SK-N-MC (cell line): ENCODE results near the gene WDR70.
"Not testable (repeated sequence)": the region's sequence is repeated elsewhere in the genome, so short reads cannot be mapped to it uniquely, and the experiment has no call there.

ENCODE experiments used
- DNase-seq: peaks from one replicate; pipeline ENCODE4 v3.0.0-alpha.2; 2011; ENCODE audit warnings: low read depth, low spot score
- H3K27ac ChIP-seq: fragments of 200-600 bp; sonication (generic); 2 replicates; pipeline ENCODE4 v1.5.1; 2016; ENCODE audit warnings: mixed run types
- H3K36me3 ChIP-seq: fragments of 200-600 bp; sonication (generic); 2 replicates; pipeline ENCODE4 v1.6.1; 2017; ENCODE audit warnings: antibody characterized with exemption, low read length, mixed read lengths; ENCODE audit not compliant: insufficient read depth
- H3K4me3 ChIP-seq: fragments of 200-600 bp; sonication (generic); 2 replicates; pipeline ENCODE4 v1.5.1; 2016
- H3K9ac ChIP-seq: fragments of 200-600 bp; sonication (generic); 2 replicates; pipeline ENCODE4 v1.8.0; 2017; ENCODE audit warnings: mixed run types, mixed read lengths; ENCODE audit not compliant: insufficient read length
- H3K9me3 ChIP-seq: fragments of 200-600 bp; sonication (generic); 2 replicates; pipeline ENCODE4 v1.6.1; 2017; ENCODE audit warnings: low read depth, mild to moderate bottlenecking, antibody characterized with exemption, low read length, moderate library complexity, mixed read lengths
- EZH2 ChIP-seq: fragments of 200-600 bp; sonication (generic); IDR thresholded peaks from one replicate; pipeline ENCODE4 v1.6.1; 2017; ENCODE audit warnings: antibody characterized with exemption
- FOXP2 ChIP-seq: optimal IDR thresholded peaks from 2 replicates; pipeline ENCODE3; 2011; ENCODE audit warnings: mild to moderate bottlenecking, moderate library complexity; ENCODE audit not compliant: insufficient read depth; ENCODE audit errors: extremely low read length, control extremely low read depth
- POLR2AphosphoS5 ChIP-seq: IDR thresholded peaks from 2 replicates; pipeline ENCODE4 v1.6.1; 2012; ENCODE audit warnings: mild to moderate bottlenecking, low read depth, low read length, borderline replicate concordance

WDR70 gene

DNA sequence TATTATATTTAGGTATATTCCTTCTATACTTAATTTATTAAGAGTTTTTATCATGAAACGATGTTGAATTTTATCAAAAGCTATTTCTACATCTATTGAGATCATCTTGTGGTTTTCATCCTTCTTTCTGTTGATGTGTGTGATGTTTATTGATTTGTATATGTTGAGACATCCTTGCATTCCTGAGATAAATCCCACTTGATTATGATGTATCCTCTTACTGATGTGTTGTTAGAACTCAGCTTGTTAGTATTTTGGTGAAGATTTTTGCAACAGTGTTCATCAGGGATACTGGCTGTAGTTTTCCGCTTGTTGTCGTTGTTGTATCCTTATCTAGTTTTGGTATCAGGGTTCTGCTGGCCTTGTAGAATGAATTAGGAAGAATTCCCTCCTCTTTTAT is 247.1 kb downstream of the WDR70 start:
- TF ChIP-seq EZH2 (no peak), POLR2AphosphoS5 (no peak), FOXP2 (no peak)

GRCh38 chr5:37628876-37629275 is 249.8 kb downstream of the WDR70 start:
- H3K36me3 ChIP-seq = no peaks in the 10 kb centered on the region

More for the DNA sequence above, 247.1 kb downstream of the WDR70 start:
- no peaks in the 10 kb centered on the region for H3K36me3 ChIP-seq
- H3K4me3 ChIP-seq = no peak overlapping the region
- no peak overlapping the region for H3K27ac ChIP-seq
- no peak for DNase-seq
- no peak overlapping the region for H3K9ac ChIP-seq
- H3K9me3 ChIP-seq = no peaks in the 10 kb centered on the region

GRCh38 chr5:37631939-37632338 is 252.8 kb downstream of the WDR70 start:
- Histone ChIP-seq H3K27ac (no peak overlapping the region), H3K36me3 (no peaks in the 10 kb centered on the region), H3K4me3 (no peak overlapping the region), H3K9ac (no peak overlapping the region), H3K9me3 (no peaks in the 10 kb centered on the region)
- no peak for DNase-seq
- TF ChIP-seq FOXP2 = no peak
- no peak for TF ChIP-seq POLR2AphosphoS5
- no peak for TF ChIP-seq EZH2

More at GRCh38 chr5:37628876-37629275, 249.8 kb downstream of the WDR70 start:
- Histone ChIP-seq H3K9me3 (no peaks in the 10 kb centered on the region), H3K4me3 (no peak overlapping the region), H3K9ac (no peak overlapping the region), H3K27ac (no peak overlapping the region)
- TF ChIP-seq EZH2 = no peak
- DNase-seq = no peak

- Histone ChIP-seq H3K9ac (no peak overlapping the region), H3K27ac (no peak overlapping the region), H3K36me3 (no peaks in the 10 kb centered on the region), H3K9me3 (no peaks in the 10 kb centered on the region), H3K4me3 (no peak overlapping the region)
- TF ChIP-seq EZH2 = no peak
- no peak for TF ChIP-seq POLR2AphosphoS5
- no peak for TF ChIP-seq FOXP2
- DNase-seq = no peak
Observed at GRCh38 chr5:37637165-37637845, 258.2 kb downstream of the WDR70 start.

DNA sequence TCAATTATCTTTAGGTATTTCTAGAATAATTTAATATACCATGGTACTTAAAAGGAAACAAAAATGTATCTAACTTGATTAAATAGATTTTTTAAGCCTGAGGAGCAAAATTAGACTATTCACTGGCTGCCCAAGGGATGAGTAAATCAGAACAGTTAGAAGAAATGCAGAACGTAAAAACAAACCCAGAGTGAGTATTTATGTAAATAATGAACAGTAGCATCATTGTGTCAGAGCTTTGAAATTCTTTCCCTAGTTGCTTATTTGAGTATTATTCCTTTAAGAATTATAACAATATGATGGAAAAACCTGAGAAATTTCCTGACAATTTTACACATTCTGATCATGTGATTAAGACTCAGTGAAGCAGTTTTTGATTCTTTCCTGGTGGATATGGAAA is 259.8 kb downstream of the WDR70 start:
- DNase-seq = no peak
- H3K4me3 ChIP-seq = no peak overlapping the region
- H3K36me3 ChIP-seq = no peaks in the 10 kb centered on the region
- H3K9ac ChIP-seq = no peak overlapping the region
- H3K27ac ChIP-seq = no peak overlapping the region
- TF ChIP-seq POLR2AphosphoS5 (no peak), EZH2 (no peak), FOXP2 (no peak)
- H3K9me3 ChIP-seq = no peaks in the 10 kb centered on the region

- H3K9ac ChIP-seq = no peak overlapping the region
- no peak overlapping the region for H3K27ac ChIP-seq
- H3K4me3 ChIP-seq = no peak overlapping the region
- no peak for DNase-seq
- TF ChIP-seq POLR2AphosphoS5 = no peak
- no peak for TF ChIP-seq FOXP2
- TF ChIP-seq EZH2 = no peak
- H3K9me3 ChIP-seq = no peaks in the 10 kb centered on the region
- no peaks in the 10 kb centered on the region for H3K36me3 ChIP-seq
Observed at GRCh38 chr5:37640088-37640487, 261.0 kb downstream of the WDR70 start.

DNA sequence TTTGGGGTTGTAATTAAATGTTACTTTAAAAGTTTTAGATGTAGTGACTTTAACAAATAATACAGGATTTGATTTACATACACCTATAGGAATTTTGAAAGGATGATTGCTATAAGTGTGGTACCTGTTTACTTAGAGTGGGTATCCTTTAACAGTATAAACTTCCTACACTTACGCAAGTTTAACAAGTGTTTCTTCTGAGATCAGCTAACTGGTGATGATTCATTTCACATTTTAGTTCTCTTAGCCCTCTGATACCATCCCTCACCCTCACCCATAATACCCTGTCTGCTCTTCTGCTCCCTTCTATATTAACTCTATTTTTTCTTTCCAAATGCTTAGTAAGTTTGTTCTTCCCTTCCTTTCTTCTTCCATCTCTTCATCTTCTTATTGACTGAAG is 262.8 kb downstream of the WDR70 start:
- H3K36me3 ChIP-seq = no peaks in the 10 kb centered on the region
- H3K27ac ChIP-seq = no peak overlapping the region
- TF ChIP-seq FOXP2 (no peak), EZH2 (no peak), POLR2AphosphoS5 (no peak)
- H3K9ac ChIP-seq = no peak overlapping the region
- no peaks in the 10 kb centered on the region for H3K9me3 ChIP-seq
- DNase-seq = no peak
- no peak overlapping the region for H3K4me3 ChIP-seq

- H3K4me3 ChIP-seq = no peak overlapping the region
Observed at GRCh38 chr5:37645707-37646106, 266.6 kb downstream of the WDR70 start.

GRCh38 chr5:37654566-37654965 is 275.4 kb downstream of the WDR70 start:
- not testable (repeated sequence) for H3K36me3 ChIP-seq, H3K9me3 ChIP-seq, H3K27ac ChIP-seq, H3K4me3 ChIP-seq, DNase-seq, H3K9ac ChIP-seq

More at GRCh38 chr5:37645707-37646106, 266.6 kb downstream of the WDR70 start:
- Histone ChIP-seq H3K9ac (no peak overlapping the region), H3K36me3 (no peaks in the 10 kb centered on the region), H3K9me3 (no peaks in the 10 kb centered on the region), H3K27ac (no peak overlapping the region)
- no peak for DNase-seq
- TF ChIP-seq EZH2 (no peak), FOXP2 (no peak), POLR2AphosphoS5 (no peak)

- H3K9ac ChIP-seq = no peak overlapping the region
- H3K9me3 ChIP-seq = no peaks in the 10 kb centered on the region
- no peak overlapping the region for H3K4me3 ChIP-seq
- DNase-seq = no peak
- no peaks in the 10 kb centered on the region for H3K36me3 ChIP-seq
- no peak overlapping the region for H3K27ac ChIP-seq
- TF ChIP-seq POLR2AphosphoS5 = no peak
- no peak for TF ChIP-seq FOXP2
- TF ChIP-seq EZH2 = no peak
Observed at GRCh38 chr5:37657046-37657445, 277.9 kb downstream of the WDR70 start.
